Measurements from ENCODE around the gene CLEC18A. TPM values are rescaled to one million over a fixed set of nuclear protein-coding genes. Genes with fewer than 3 reads are reported as not detected.
A peak's percentile ranks its signal among the peaks of the same experiment; 100 is the strongest.
"Not testable (repeated sequence)": the region's sequence is repeated elsewhere in the genome, so short reads cannot be mapped to it uniquely, and the experiment has no call there.

Gene CLEC18A
- total RNA-seq, result 1 to 10 TPM in 1 of 2 donors, under 1 TPM in 1; 0.33 to 2.1 TPM

DNA sequence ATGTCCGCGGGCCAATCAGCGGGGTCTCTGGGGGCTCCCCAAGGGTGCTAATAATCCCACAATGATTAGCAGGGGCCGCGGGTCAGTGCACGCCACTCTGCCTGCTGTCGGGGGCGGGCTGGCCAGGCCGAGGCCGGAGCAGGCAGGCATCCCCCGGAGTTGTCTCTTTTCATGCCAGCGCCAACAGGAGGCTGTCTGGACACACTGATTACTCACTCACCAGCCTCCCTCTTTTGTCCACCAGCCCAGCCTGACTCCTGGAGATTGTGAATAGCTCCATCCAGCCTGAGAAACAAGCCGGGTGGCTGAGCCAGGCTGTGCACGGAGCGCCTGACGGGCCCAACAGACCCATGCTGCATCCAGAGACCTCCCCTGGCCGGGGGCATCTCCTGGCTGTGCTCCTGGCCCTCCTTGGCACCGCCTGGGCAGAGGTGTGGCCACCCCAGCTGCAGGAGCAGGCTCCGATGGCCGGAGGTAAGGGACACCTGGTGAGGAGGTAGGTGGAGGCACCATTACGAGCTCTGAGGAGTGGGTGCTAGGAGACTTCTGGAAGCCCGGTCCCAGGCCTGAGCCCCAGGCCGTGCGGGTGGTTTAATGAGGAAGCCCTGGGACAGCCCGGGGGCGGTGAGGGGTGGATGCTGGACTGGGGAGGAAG lies at the start of gene CLEC18A:
Gene CLEC18A (plus strand): TSS at position 318 of the 655 bp plus-strand sequence. CDS start 33 bp downstream, at position 351.
- intact Hi-C loops (cut with DNase I); H3K4me1 ChIP-seq; H3K27ac ChIP-seq; H3K36me3 ChIP-seq (replicated peaks in 1 of 2; ENCODE audit: insufficient read depth in 1 of 2, low read depth in 2 of 2); H3K9me3 ChIP-seq; H3K4me3 ChIP-seq; H3K27me3 ChIP-seq: not testable (repeated sequence)
- WGBS, 2 donors, result no CpG with 5 or more reads among the region's 26 CpGs
- ATAC-seq, result peak; percentile 28
- DNase-seq, result peak in 1 of 4 donors; percentile 8

DNA sequence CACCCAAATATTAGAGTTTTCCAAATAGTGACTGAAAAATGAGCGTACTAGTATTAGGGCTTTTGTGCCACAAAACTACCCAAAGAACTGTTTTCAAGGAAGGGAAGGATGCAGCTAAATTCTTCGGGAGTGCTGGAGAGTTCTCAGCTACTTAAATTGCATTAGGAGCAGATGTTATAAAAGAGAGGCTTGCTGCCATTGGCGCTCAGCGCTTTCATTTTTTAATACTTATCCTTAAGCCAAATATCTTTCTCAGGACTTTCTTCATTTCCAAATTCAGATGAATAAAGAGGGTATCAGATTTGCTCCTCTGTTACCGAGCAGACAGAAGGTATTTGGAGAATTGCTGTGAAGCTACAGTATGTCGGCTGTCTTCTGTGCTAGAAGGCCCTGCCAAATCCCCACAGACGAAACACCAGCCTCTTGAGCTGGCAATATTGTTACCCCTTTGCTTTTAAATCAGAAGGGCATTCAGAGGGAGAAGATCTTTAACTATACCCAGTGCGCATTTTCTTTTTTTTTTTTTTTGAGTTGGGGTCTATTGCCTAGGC lies 47.2 kb upstream of the CLEC18A start:
- TF ChIP-seq CTCF (IDR thresholded peaks at IDR 0.05), result no peak
- no peak for TF ChIP-seq POLR2A (IDR thresholded peaks at IDR 0.05)
- WGBS, 2 donors, result 93 to 97% methylated on average over 8 of the region's 8 CpGs

DNA sequence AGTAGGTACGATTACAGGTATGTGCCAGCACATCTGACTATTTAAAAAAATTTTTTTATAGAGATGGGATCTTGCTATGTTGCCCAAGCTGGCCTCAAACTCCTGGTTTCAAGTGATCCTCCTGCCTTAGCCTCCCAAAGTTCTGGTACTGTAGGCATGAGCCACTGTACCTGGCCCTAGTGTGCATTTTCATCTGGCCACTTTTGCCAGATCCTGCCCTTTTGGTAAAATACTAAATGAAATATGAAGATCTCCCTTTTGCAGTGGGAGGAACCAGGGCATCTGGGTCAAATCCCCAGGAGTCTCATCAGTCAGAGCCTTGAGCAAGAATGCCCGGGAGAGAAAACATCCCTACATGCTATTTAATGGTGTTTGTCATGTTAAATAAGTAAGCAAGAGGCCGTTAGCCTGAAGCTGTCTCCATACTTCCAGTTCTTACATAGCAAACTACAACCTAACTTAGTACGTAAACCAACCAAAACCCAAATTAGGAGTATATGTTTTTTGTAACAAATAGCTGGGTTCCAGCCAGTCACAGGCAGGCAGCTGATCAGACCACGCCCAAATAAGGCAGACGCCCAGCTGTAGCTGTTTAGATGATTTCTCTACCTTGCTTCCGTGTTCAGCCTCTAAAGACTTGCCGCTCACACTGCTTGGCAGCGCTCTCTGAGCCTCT lies 46.5 kb upstream of the CLEC18A start:
- Histone ChIP-seq H3K9me3 (no peaks in the 10 kb centered on the region), H3K36me3 (replicated peaks in 1 of 2; ENCODE audit: insufficient read depth in 1 of 2, low read depth in 2 of 2) (peaks cover 0 to 8% of the 10 kb centered on the region in 2 donors), H3K27ac (no peak overlapping the region), H3K4me3 (no peak overlapping the region), H3K4me1 (no peaks in the 10 kb centered on the region), H3K27me3 (no peaks in the 10 kb centered on the region)
- intact Hi-C loops (cut with DNase I), result no loop called here
- 89 to 93% methylated on average over 9 of the region's 9 CpGs for WGBS, 2 donors
- no peak for TF ChIP-seq CTCF (IDR thresholded peaks at IDR 0.05)
- no peak for TF ChIP-seq POLR2A (IDR thresholded peaks at IDR 0.05)
- peak in 1 of 4 donors; percentile 42 for DNase-seq
- ATAC-seq, result no peak

More for the DNA sequence above, 47.2 kb upstream of the CLEC18A start:
- H3K27me3 ChIP-seq, result no peaks in the 10 kb centered on the region
- DNase-seq, result no peak
- H3K36me3 ChIP-seq (replicated peaks in 1 of 2; ENCODE audit: insufficient read depth in 1 of 2, low read depth in 2 of 2), result peaks cover 0 to 6% of the 10 kb centered on the region in 2 donors
- no peaks in the 10 kb centered on the region for H3K4me1 ChIP-seq
- H3K9me3 ChIP-seq, result no peaks in the 10 kb centered on the region
- H3K4me3 ChIP-seq, result no peak overlapping the region
- intact Hi-C loops (cut with DNase I), result no loop called here
- H3K27ac ChIP-seq, result no peak overlapping the region
- no peak for ATAC-seq

GRCh38 chr16:69905171-69905555 lies 46.0 kb upstream of the CLEC18A start:
- Histone ChIP-seq H3K27me3 (no peaks in the 10 kb centered on the region), H3K4me3 (no peak overlapping the region), H3K27ac (no peak overlapping the region), H3K4me1 (no peaks in the 10 kb centered on the region), H3K36me3 (replicated peaks in 1 of 2; ENCODE audit: insufficient read depth in 1 of 2, low read depth in 2 of 2) (peaks cover 0 to 8% of the 10 kb centered on the region in 2 donors), H3K9me3 (no peaks in the 10 kb centered on the region)
- 63 to 68% methylated on average over 2 of the region's 2 CpGs for WGBS, 2 donors
- DNase-seq, result no peak
- intact Hi-C loops (cut with DNase I), result no loop called here
- no peak for ATAC-seq
- no peak for TF ChIP-seq POLR2A (IDR thresholded peaks at IDR 0.05)
- no peak for TF ChIP-seq CTCF (IDR thresholded peaks at IDR 0.05)

- H3K9me3 ChIP-seq, result no peaks in the 10 kb centered on the region
- no peaks in the 10 kb centered on the region for H3K27me3 ChIP-seq
- intact Hi-C loops (cut with DNase I), result no loop called here
- TF ChIP-seq POLR2A (IDR thresholded peaks at IDR 0.05) (no peak), CTCF (IDR thresholded peaks at IDR 0.05) (no peak)
- no peak overlapping the region for H3K27ac ChIP-seq
- DNase-seq (no peak), ATAC-seq (no peak)
- WGBS, 2 donors, result 85 to 96% methylated on average over 6 of the region's 6 CpGs
- no peak overlapping the region for H3K4me3 ChIP-seq
- H3K36me3 ChIP-seq (replicated peaks in 1 of 2; ENCODE audit: insufficient read depth in 1 of 2, low read depth in 2 of 2), result peaks cover 0 to 9% of the 10 kb centered on the region in 2 donors
- no peaks in the 10 kb centered on the region for H3K4me1 ChIP-seq
These were observed 44.2 kb upstream of the CLEC18A start for GRCh38 chr16:69906838-69907401.
